KMS-11 (cell line): Measurements from ENCODE around the gene CYB5B.
"Not testable (repeated sequence)": the region's sequence is repeated elsewhere in the genome, so short reads cannot be mapped to it uniquely, and the experiment has no call there.

ENCODE experiments used
- H2AFZ ChIP-seq: fragments of 200-600 bp; sonication (generic); 2 replicates; pipeline ENCODE4 v1.6.1; 2016; ENCODE audit warnings: antibody characterized with exemption, mixed run types, low read depth
- H3K27ac ChIP-seq: fragments of 200-600 bp; sonication (generic); 2 replicates; pipeline ENCODE4 v1.6.1; 2016; ENCODE audit warnings: mild to moderate bottlenecking, mixed run types
- H3K27me3 ChIP-seq: fragments of 200-600 bp; sonication (generic); 2 replicates; pipeline ENCODE4 v1.6.1; 2017; ENCODE audit warnings: mild to moderate bottlenecking, low read depth, mixed run types, moderate library complexity; ENCODE audit not compliant: insufficient read depth
- H3K36me3 ChIP-seq: fragments of 200-600 bp; sonication (generic); 2 replicates; pipeline ENCODE4 v1.6.1; 2017; ENCODE audit warnings: mild to moderate bottlenecking, mixed run types; ENCODE audit not compliant: insufficient read depth
- H3K4me1 ChIP-seq: fragments of 200-600 bp; sonication (generic); 2 replicates; pipeline ENCODE4 v1.6.1; 2016; ENCODE audit warnings: mild to moderate bottlenecking, low read depth, mixed run types; ENCODE audit not compliant: poor library complexity, severe bottlenecking
- H3K4me2 ChIP-seq: fragments of 200-600 bp; sonication (generic); 2 replicates; pipeline ENCODE4 v1.7.0; 2016; ENCODE audit warnings: mild to moderate bottlenecking, mixed run types
- H3K4me3 ChIP-seq: fragments of 200-600 bp; sonication (generic); IDR thresholded peaks from 2 replicates; pipeline ENCODE4 v1.6.1; 2017; ENCODE audit warnings: low read depth, low read length, mixed read lengths; ENCODE audit not compliant: insufficient read depth
- H3K79me2 ChIP-seq: fragments of 200-600 bp; sonication (generic); 2 replicates; pipeline ENCODE4 v1.6.1; 2016; ENCODE audit warnings: low read depth, mixed run types; ENCODE audit not compliant: insufficient read depth
- H3K9ac ChIP-seq: fragments of 200-600 bp; sonication (generic); 2 replicates; pipeline ENCODE4 v1.6.1; 2016; ENCODE audit warnings: mild to moderate bottlenecking, mixed run types
- H4K20me1 ChIP-seq: fragments of 200-600 bp; sonication (generic); 2 replicates; pipeline ENCODE4 v1.6.1; 2016; ENCODE audit warnings: mild to moderate bottlenecking, mixed run types; ENCODE audit not compliant: insufficient read depth
- CTCF ChIP-seq: fragments of 200-600 bp; sonication (generic); conservative IDR thresholded peaks from 2 replicates; pipeline ENCODE4 v1.6.1; 2017; ENCODE audit warnings: low read depth, mild to moderate bottlenecking, antibody characterized with exemption, low read length, moderate library complexity, mixed read lengths

Gene CYB5B

GRCh38 chr16:69438465-69438864 is 14.0 kb downstream of the CYB5B start:
- H3K9ac ChIP-seq: no peak overlapping the region
- peaks cover 6% of the 10 kb centered on the region; the same call in 1 of the 2 replicates for H4K20me1 ChIP-seq
- no peak overlapping the region for H2AFZ ChIP-seq
- no peak overlapping the region for H3K4me3 ChIP-seq
- no peak overlapping the region for H3K4me2 ChIP-seq
- no peaks in the 10 kb centered on the region for H3K27me3 ChIP-seq
- H3K27ac ChIP-seq: no peak overlapping the region
- peaks cover 61% of the 10 kb centered on the region; the same call in 1 of the 2 replicates for H3K79me2 ChIP-seq
- H3K36me3 ChIP-seq: no peaks in the 10 kb centered on the region
- TF ChIP-seq CTCF: no peak
- peaks cover 15% of the 10 kb centered on the region for H3K4me1 ChIP-seq

- Histone ChIP-seq H3K27ac (no peak overlapping the region), H2AFZ (no peak overlapping the region), H3K4me3 (no peak overlapping the region), H3K4me1 (peaks cover 14% of the 10 kb centered on the region), H3K9ac (no peak overlapping the region), H3K4me2 (no peak overlapping the region), H3K79me2 (peaks cover 63% of the 10 kb centered on the region; the same call in 1 of the 2 replicates), H3K36me3 (no peaks in the 10 kb centered on the region), H3K27me3 (no peaks in the 10 kb centered on the region), H4K20me1 (peaks cover 12% of the 10 kb centered on the region; the same call in 1 of the 2 replicates)
- no peak for TF ChIP-seq CTCF
Measured at GRCh38 chr16:69440250-69440649, 15.8 kb downstream of the CYB5B start.

- H3K79me2 ChIP-seq: peaks cover 65% of the 10 kb centered on the region; the same call in 1 of the 2 replicates
- H3K27ac ChIP-seq, H3K9ac ChIP-seq, H3K36me3 ChIP-seq, H3K4me3 ChIP-seq, H3K4me2 ChIP-seq, H3K27me3 ChIP-seq, H2AFZ ChIP-seq: not testable (repeated sequence)
- peaks cover 19% of the 10 kb centered on the region for H3K4me1 ChIP-seq
- peaks cover 12% of the 10 kb centered on the region; the same call in 1 of the 2 replicates for H4K20me1 ChIP-seq
Measured at GRCh38 chr16:69441030-69441429, 16.6 kb downstream of the CYB5B start.

- no peak overlapping the region for H3K4me3 ChIP-seq
Measured at GRCh38 chr16:69443927-69444631, 19.7 kb downstream of the CYB5B start.

More at GRCh38 chr16:69443927-69444631, 19.7 kb downstream of the CYB5B start:
- Histone ChIP-seq H3K4me1 (peaks cover 27% of the 10 kb centered on the region), H3K79me2 (peaks cover 46% of the 10 kb centered on the region; the same call in 1 of the 2 replicates), H3K27ac (no peak overlapping the region), H3K36me3 (peaks cover 6% of the 10 kb centered on the region; the same call in 1 of the 2 replicates), H3K27me3 (no peaks in the 10 kb centered on the region), H4K20me1 (peaks cover 12% of the 10 kb centered on the region; the same call in 1 of the 2 replicates), H3K9ac (no peak overlapping the region), H3K4me2 (peak overlapping the region; percentile 52; the same call in 1 of the 2 replicates), H2AFZ (no peak overlapping the region)
- no peak for TF ChIP-seq CTCF
